Spinal cord (tissue), 10 donors: ENCODE data around the gene SUSD3. TPM values are rescaled to one million over a fixed set of nuclear protein-coding genes. Genes with fewer than 3 reads are reported as not detected.

ENCODE experiments used
- DNase-seq, 6 donors: peaks; one replicate each; pipeline versions ENCODE4 v3.0.0 to v3.0.0-alpha.2; 2013 to 2015; ENCODE audit warnings: low spot score in 6 of 6, low read depth in 4 of 6
- H3K27ac ChIP-seq: one replicate; pipeline ENCODE4 v1.5.1; 2013; ENCODE audit warnings: low read depth, low read length, control low read depth
- H3K27me3 ChIP-seq: one replicate; pipeline ENCODE4 v1.6.1; 2013; ENCODE audit warnings: low read length; ENCODE audit not compliant: control insufficient read depth, insufficient read depth
- H3K36me3 ChIP-seq: one replicate; pipeline ENCODE4 v1.6.1; 2013; ENCODE audit warnings: low read length; ENCODE audit not compliant: control insufficient read depth, insufficient read depth
- H3K4me1 ChIP-seq: one replicate; pipeline ENCODE4 v1.6.1; 2013; ENCODE audit warnings: low read length; ENCODE audit not compliant: control insufficient read depth, insufficient read depth
- H3K4me3 ChIP-seq: one replicate; pipeline ENCODE4 v1.5.1; 2013; ENCODE audit warnings: low read depth, low read length, control low read depth
- H3K9me3 ChIP-seq: one replicate; pipeline ENCODE4 v1.6.1; 2013; ENCODE audit warnings: low read length; ENCODE audit not compliant: control insufficient read depth, insufficient read depth
- whole genome bisulfite sequencing: methylation state at CpG from one replicate; pipeline ENCODE4 v1.1.5; 2013; ENCODE audit warnings: missing lambda C conversion rate; ENCODE audit not compliant: insufficient coverage; 5-methylcytosine and 5-hydroxymethylcytosine counted together
- polyA plus RNA-seq, 2 donors: library from polyadenylated mRNA; unstranded; fragments of 120-200 nt; gene quantifications; one replicate each; pipeline ENCODE4 v1.2.1, GENCODE V29; 2013; ENCODE audit not compliant: insufficient read length in 2 of 2
- total RNA-seq, 2 donors: library from RNA; depleted of rRNA in 1 of 2; stranded (reverse); fragments of 120-200 nt in 1 of 2; fragments of >200 nt in 1 of 2; gene quantifications; one replicate each; pipeline versions ENCODE4 v1.2.3 to v1.2.4, GENCODE V29; 2013 to 2014
- donor health status: healthy.

The SUSD3 gene
- total and polyA plus RNA-seq, 4 donors = 3.1 to 6.3 (median 4.9) TPM

- H3K4me3 ChIP-seq = no peak overlapping the region
- no peak overlapping the region for H3K27ac ChIP-seq
- H3K27me3 ChIP-seq = no peaks in the 10 kb centered on the region
- no peaks in the 10 kb centered on the region for H3K9me3 ChIP-seq
- DNase-seq = no peak
- H3K36me3 ChIP-seq = peaks cover 49% of the 10 kb centered on the region
- WGBS = 63% methylated on average over 13 of the region's 13 CpGs
- peaks cover 16% of the 10 kb centered on the region for H3K4me1 ChIP-seq
Observed at GRCh38 chr9:93036887-93037475, 21.5 kb upstream of the SUSD3 start.

GRCh38 chr9:93037476-93037971 lies 21.0 kb upstream of the SUSD3 start:
- peaks cover 16% of the 10 kb centered on the region for H3K4me1 ChIP-seq
- H3K27me3 ChIP-seq = no peaks in the 10 kb centered on the region
- 73% methylated on average over 11 of the region's 13 CpGs for WGBS
- H3K9me3 ChIP-seq = no peaks in the 10 kb centered on the region
- H3K36me3 ChIP-seq = peaks cover 45% of the 10 kb centered on the region
- no peak overlapping the region for H3K4me3 ChIP-seq
- DNase-seq = no peak
- no peak overlapping the region for H3K27ac ChIP-seq

- Histone ChIP-seq H3K27me3 (no peaks in the 10 kb centered on the region), H3K9me3 (no peaks in the 10 kb centered on the region), H3K27ac (no peak overlapping the region), H3K4me1 (peaks cover 13% of the 10 kb centered on the region), H3K36me3 (peaks cover 31% of the 10 kb centered on the region), H3K4me3 (no peak overlapping the region)
- WGBS = 81% methylated on average over 6 of the region's 6 CpGs
- DNase-seq = no peak
Observed at GRCh38 chr9:93038918-93039317, 19.6 kb upstream of the SUSD3 start.

GRCh38 chr9:93039456-93039855 lies 19.0 kb upstream of the SUSD3 start:
- no peak overlapping the region for H3K4me3 ChIP-seq
- DNase-seq = no peak
- H3K36me3 ChIP-seq = peaks cover 27% of the 10 kb centered on the region
- no peak overlapping the region for H3K27ac ChIP-seq
- peaks cover 13% of the 10 kb centered on the region for H3K4me1 ChIP-seq
- 97% methylated on average over 5 of the region's 6 CpGs for WGBS
- no peaks in the 10 kb centered on the region for H3K27me3 ChIP-seq
- no peaks in the 10 kb centered on the region for H3K9me3 ChIP-seq

- 87% methylated on average over 9 of the region's 10 CpGs for WGBS
- Histone ChIP-seq H3K4me3 (no peak overlapping the region), H3K27me3 (no peaks in the 10 kb centered on the region), H3K4me1 (peaks cover 13% of the 10 kb centered on the region), H3K36me3 (peaks cover 22% of the 10 kb centered on the region), H3K27ac (no peak overlapping the region), H3K9me3 (no peaks in the 10 kb centered on the region)
- DNase-seq = no peak
Observed at GRCh38 chr9:93039976-93040375, 18.5 kb upstream of the SUSD3 start.

GRCh38 chr9:93040409-93040808 lies 18.1 kb upstream of the SUSD3 start:
- Histone ChIP-seq H3K4me1 (peaks cover 13% of the 10 kb centered on the region), H3K36me3 (peaks cover 18% of the 10 kb centered on the region), H3K27ac (no peak overlapping the region), H3K4me3 (no peak overlapping the region), H3K27me3 (no peaks in the 10 kb centered on the region), H3K9me3 (no peaks in the 10 kb centered on the region)
- no peak for DNase-seq
- 96% methylated on average over 6 of the region's 7 CpGs for WGBS

GRCh38 chr9:93041108-93041802 lies 17.2 kb upstream of the SUSD3 start:
- H3K27ac ChIP-seq = no peak overlapping the region
- H3K4me3 ChIP-seq = no peak overlapping the region
- WGBS = 96% methylated on average over 6 of the region's 6 CpGs
- DNase-seq = peak in 1 of 6 donors; percentile 28
- H3K4me1 ChIP-seq = peaks cover 13% of the 10 kb centered on the region
- peaks cover 2% of the 10 kb centered on the region for H3K9me3 ChIP-seq
- peaks cover 10% of the 10 kb centered on the region for H3K36me3 ChIP-seq
- no peaks in the 10 kb centered on the region for H3K27me3 ChIP-seq

- no peak overlapping the region for H3K4me3 ChIP-seq
- no peak for DNase-seq
- peaks cover 2% of the 10 kb centered on the region for H3K9me3 ChIP-seq
- no peaks in the 10 kb centered on the region for H3K27me3 ChIP-seq
- no peaks in the 10 kb centered on the region for H3K36me3 ChIP-seq
- H3K4me1 ChIP-seq = peaks cover 3% of the 10 kb centered on the region
- H3K27ac ChIP-seq = no peak overlapping the region
- WGBS = 96% methylated on average over 4 of the region's 6 CpGs
Observed at GRCh38 chr9:93043122-93043521, 15.4 kb upstream of the SUSD3 start.

- DNase-seq = no peak
- H3K36me3 ChIP-seq = no peaks in the 10 kb centered on the region
- peaks cover 2% of the 10 kb centered on the region for H3K9me3 ChIP-seq
- no peak overlapping the region for H3K27ac ChIP-seq
- H3K4me3 ChIP-seq = no peak overlapping the region
- H3K27me3 ChIP-seq = no peaks in the 10 kb centered on the region
- no peaks in the 10 kb centered on the region for H3K4me1 ChIP-seq
- WGBS = 90% methylated on average over 2 of the region's 2 CpGs
Observed at GRCh38 chr9:93045521-93045920, 13.0 kb upstream of the SUSD3 start.
